Measurements from ENCODE around the gene PDCD2. TPM values are rescaled to one million over a fixed set of nuclear protein-coding genes. Genes with fewer than 3 reads are reported as not detected.
A peak's percentile ranks its signal among the peaks of the same experiment; 100 is the strongest.
"Not testable (repeated sequence)": the region's sequence is repeated elsewhere in the genome, so short reads cannot be mapped to it uniquely, and the experiment has no call there.

PDCD2 gene
- 44.9 to 49.6 TPM (median 48.8 TPM) in 3 replicates for total RNA-seq
- long read RNA-seq, transcript PDCD2-215 (4 exons, 1,287 nt): minor isoform, 8 of 44 reads
- long read RNA-seq, transcript PDCD2-208 (6 exons, 3,378 nt): major isoform, 17 of 44 reads
- long read RNA-seq, transcript PDCD2-204 (3 exons, 2,657 nt): minor isoform, 5 of 44 reads
- long read RNA-seq, partial matches to known transcripts: 6 of 44 reads
- long read RNA-seq, other reads (novel, unspliced or antisense): 4 of 44 reads

- Mint-ChIP-seq H3K9me3 (ENCODE audit: low read depth) (no peaks in the 10 kb centered on the region), H3K4me1 (ENCODE audit: low read depth) (peaks cover 22% of the 10 kb centered on the region), H3K27me3 (ENCODE audit: low read depth) (no peaks in the 10 kb centered on the region), H3K4me3 (ENCODE audit: unreplicated experiment) (peak within 1 kb of the TSS; percentile 100), H3K27ac (ENCODE audit: unreplicated experiment) (peak within 1 kb of the TSS; percentile 73), H3K36me3 (ENCODE audit: low read depth) (peaks cover 11% of the 10 kb centered on the region)
- DNase-seq (ENCODE audit: low spot score): peak; percentile 98
- no peak for TF ChIP-seq CTCF (IDR thresholded peaks at IDR 0.05)
These were observed at the start of gene PDCD2 for GRCh38 chr6:170584181-170584953. Gene PDCD2, minus strand, starts transcription at chr6:170584637. Its CDS starts 56 bp downstream, at chr6:170584581.

- not testable (repeated sequence) for H3K4me1 Mint-ChIP-seq (ENCODE audit: low read depth); H3K9me3 Mint-ChIP-seq (ENCODE audit: low read depth); H3K36me3 Mint-ChIP-seq (ENCODE audit: low read depth); H3K27me3 Mint-ChIP-seq (ENCODE audit: low read depth); H3K27ac Mint-ChIP-seq (ENCODE audit: unreplicated experiment); DNase-seq (ENCODE audit: low spot score); H3K4me3 Mint-ChIP-seq (ENCODE audit: unreplicated experiment)
These were observed 31.6 kb upstream of the PDCD2 start for GRCh38 chr6:170616020-170616554.

GRCh38 chr6:170612256-170612804 is 27.9 kb upstream of the PDCD2 start:
- peak overlapping the region; percentile 51 for H3K4me3 Mint-ChIP-seq (ENCODE audit: unreplicated experiment)
- not testable (repeated sequence) for H3K27ac Mint-ChIP-seq (ENCODE audit: unreplicated experiment); DNase-seq (ENCODE audit: low spot score); H3K36me3 Mint-ChIP-seq (ENCODE audit: low read depth); H3K4me1 Mint-ChIP-seq (ENCODE audit: low read depth); H3K9me3 Mint-ChIP-seq (ENCODE audit: low read depth)
- H3K27me3 Mint-ChIP-seq (ENCODE audit: low read depth): peaks cover 33% of the 10 kb centered on the region

GRCh38 chr6:170609225-170609624 is 24.8 kb upstream of the PDCD2 start:
- H3K27me3 Mint-ChIP-seq (ENCODE audit: low read depth): peaks cover 61% of the 10 kb centered on the region
- H3K9me3 Mint-ChIP-seq (ENCODE audit: low read depth); H3K36me3 Mint-ChIP-seq (ENCODE audit: low read depth); H3K27ac Mint-ChIP-seq (ENCODE audit: unreplicated experiment); H3K4me1 Mint-ChIP-seq (ENCODE audit: low read depth); DNase-seq (ENCODE audit: low spot score); H3K4me3 Mint-ChIP-seq (ENCODE audit: unreplicated experiment): not testable (repeated sequence)

GRCh38 chr6:170605574-170606259 is 21.3 kb upstream of the PDCD2 start:
- no peak overlapping the region for H3K4me3 Mint-ChIP-seq (ENCODE audit: unreplicated experiment)
- no peak for TF ChIP-seq CTCF (IDR thresholded peaks at IDR 0.05)
- no peak for DNase-seq (ENCODE audit: low spot score)
- H3K4me1 Mint-ChIP-seq (ENCODE audit: low read depth): no peaks in the 10 kb centered on the region
- peaks cover 74% of the 10 kb centered on the region for H3K27me3 Mint-ChIP-seq (ENCODE audit: low read depth)
- no peaks in the 10 kb centered on the region for H3K36me3 Mint-ChIP-seq (ENCODE audit: low read depth)
- H3K9me3 Mint-ChIP-seq (ENCODE audit: low read depth): no peaks in the 10 kb centered on the region
- peak overlapping the region; percentile 27 for H3K27ac Mint-ChIP-seq (ENCODE audit: unreplicated experiment)

- DNase-seq (ENCODE audit: low spot score): no peak
- peaks cover 59% of the 10 kb centered on the region for H3K27me3 Mint-ChIP-seq (ENCODE audit: low read depth)
- H3K27ac Mint-ChIP-seq (ENCODE audit: unreplicated experiment): no peak overlapping the region
- TF ChIP-seq CTCF (IDR thresholded peaks at IDR 0.05): no peak
- H3K4me1 Mint-ChIP-seq (ENCODE audit: low read depth): no peaks in the 10 kb centered on the region
- peaks cover 4% of the 10 kb centered on the region for H3K36me3 Mint-ChIP-seq (ENCODE audit: low read depth)
- peaks cover 14% of the 10 kb centered on the region for H3K9me3 Mint-ChIP-seq (ENCODE audit: low read depth)
- no peak overlapping the region for H3K4me3 Mint-ChIP-seq (ENCODE audit: unreplicated experiment)
These were observed 12.8 kb upstream of the PDCD2 start for GRCh38 chr6:170597278-170597677.

All from chondrocyte (in vitro differentiated cells).